Heart left ventricle (tissue), 16 donors: ENCODE data around the gene NAPA. TPM values are rescaled to one million over a fixed set of nuclear protein-coding genes. Genes with fewer than 3 reads are reported as not detected.

Experiments
- ATAC-seq, 4 donors: fragments of 200-7000 bp; cut with Tn5 transposase; one replicate each; pipeline ENCODE4 v1.9.1; 2020 to 2022; ENCODE audit warnings: moderate library complexity in 4 of 4, mild to moderate bottlenecking in 3 of 4, moderate number of reproducible peaks in 1 of 4
- DNase-seq, 5 donors: peaks; one replicate each; pipeline ENCODE4 v3.0.0-alpha.2; 2020
- H3K27ac ChIP-seq, 12 donors: fragments of 200-600 bp; sonication (generic) in 4 of 12; one replicate each; pipeline versions ENCODE4 v1.5.0 to v1.8.0; 2016 to 2022; ENCODE audit warnings: mild to moderate bottlenecking in 2 of 12
- H3K27me3 ChIP-seq, 9 donors: fragments of 200-600 bp; sonication (generic) in 2 of 9; one replicate each; pipeline versions ENCODE4 v1.5.1 to v1.8.0; 2016 to 2022; ENCODE audit warnings: mild to moderate bottlenecking in 3 of 9
- H3K36me3 ChIP-seq, 9 donors: fragments of 200-600 bp; sonication (generic) in 2 of 9; one replicate each; pipeline versions ENCODE4 v1.5.0 to v1.8.0; 2018 to 2022; ENCODE audit warnings: mild to moderate bottlenecking in 2 of 9
- H3K4me1 ChIP-seq, 12 donors: fragments of 200-600 bp; sonication (generic) in 4 of 12; one replicate each; pipeline versions ENCODE4 v1.5.0 to v1.8.0; 2016 to 2022; ENCODE audit warnings: mild to moderate bottlenecking in 3 of 12
- H3K4me3 ChIP-seq, 12 donors: fragments of 200-600 bp; sonication (generic) in 4 of 12; one replicate each; pipeline versions ENCODE4 v1.5.0 to v1.8.0; 2017 to 2022; ENCODE audit warnings: mild to moderate bottlenecking in 9 of 12, moderate library complexity in 4 of 12
- H3K9me3 ChIP-seq, 12 donors: fragments of 200-600 bp; sonication (generic) in 4 of 12; one replicate each; pipeline versions ENCODE4 v1.5.0 to v1.8.0; 2016 to 2022; ENCODE audit warnings: mild to moderate bottlenecking in 1 of 12
- CTCF ChIP-seq, 12 donors: fragments of 200-600 bp; sonication (generic) in 4 of 12; IDR thresholded peaks; one replicate each; pipeline versions ENCODE4 v1.5.0 to v1.8.0; 2018 to 2022; ENCODE audit warnings: antibody characterized with exemption in 12 of 12, mild to moderate bottlenecking in 5 of 12
- POLR2A ChIP-seq, 2 donors: fragments of 450-650 bp; IDR thresholded peaks; one replicate each; pipeline ENCODE4 v1.6.1; 2017; ENCODE audit warnings: antibody characterized with exemption in 2 of 2, mild to moderate bottlenecking in 2 of 2, moderate library complexity in 2 of 2
- WGBS, 4 donors: extraction: QIAGEN DNeasy Blood & Tissue Kit in 2 of 4; methylation state at CpG; one replicate each; pipeline versions ENCODE4 v1.1.5 to v1.1.7; 2013 to 2018; 5-methylcytosine and 5-hydroxymethylcytosine counted together
- intact Hi-C, 10 donors: fragments of 100-400 bp; cut with DNase I; formaldehyde crosslinking; loops; one replicate each; pipeline versions ENCODE4 v1.11.1 to v1.14.2; 2022
- polyA plus RNA-seq, 2 donors: library from polyadenylated mRNA; stranded (reverse); fragments of 200-250 nt; gene quantifications; one replicate each; pipeline ENCODE4 v1.2.3, GENCODE V29; 2013
- total RNA-seq, 9 donors: library from RNA; depleted of rRNA in 2 of 9; stranded (reverse); fragments of >200 nt in 2 of 9; fragmentation: NEBNext Ultra II Directional in 3 of 9; extraction: Animal tissue kit (Norgen Biotek cat#: 25700) in 3 of 9; gene quantifications; one replicate each; pipeline versions ENCODE4 v1.1.0 to v1.2.4, GENCODE V29; 2016 to 2023
- donor health status: ischemic (EF 13 %, LVEDD 7.1; RV severe dilation, severe dysfunction).
- donor health status: healthy with polysubstance abuse.
- donor health status: DM: no; HTN: yes; CAD: no.
- donor health status: DM: no; HTN: no; CAD: no.
- donor health status: ischemic (EF 25% LVEDD 6.9; RV normal size, moderate dysfunction).
- donor health status: ischemic (EF 25% LVEDD 5.7; RV mildly dilated, moderate dysfunction).
- donor health status: healthy.
- donor health status: DM: yes; HTN: yes; CAD: no.
- donor health status: ischemic (EF 35%, LVEDD 5.7; RV mildly dilated, moderate dysfunction).
- donor health status: nonischemic (EF 11% LVEDD 7.7; RV severe dilation, severe dysfunction).
- donor health status: DM: yes; HTN: yes; CAD: no.
- donor health status: PGD.
- donor health status: ischemic (EF 29% LVEDD 5.4; RV normal size, mild dysfunction).
- donor health status: nonischemic (EF 23%, LVEDD 6.1; RV moderate dilation, normal function).

The NAPA gene
- total and polyA plus RNA-seq, 11 donors: 113 to 238 (median 122) TPM

- no peak for ATAC-seq
- intact Hi-C loops: loop anchor here in 2 of 10 donors (5.0 kb wide), 2 partner anchors 77 to 177 kb away; no protein-coding TSS in a partner anchor
- WGBS, 4 donors: 82 to 86% (median 85%) methylated on average over 10 of the region's 10 CpGs
Measured at GRCh38 chr19:47520343-47520806, 5.5 kb upstream of the NAPA start.

GRCh38 chr19:47518854-47519253 is 4.0 kb upstream of the NAPA start:
- 79 to 87% (median 82%) methylated on average over 9 of the region's 9 CpGs for WGBS, 4 donors
- TF ChIP-seq POLR2A (IDR thresholded peaks at IDR 0.05) (no peak), CTCF (IDR thresholded peaks at IDR 0.05) (no peak)
- intact Hi-C loops: loop anchor here in 9 of 10 donors (2.0 to 10.0 kb wide), 7 partner anchors 37 to 178 kb away; partner anchors contain the start of genes BICRA (in 2 of the 9) and KPTN (in 1 of the 9)
- Histone ChIP-seq H3K4me1 (peaks cover 0 to 42% (median 20%) of the 10 kb centered on the region in 12 donors), H3K27ac (no peak overlapping the region), H3K36me3 (no peaks in the 10 kb centered on the region), H3K4me3 (no peak overlapping the region), H3K9me3 (no peaks in the 10 kb centered on the region), H3K27me3 (peaks cover 0 to 7% (median 0%) of the 10 kb centered on the region in 9 donors)
- no peak for ATAC-seq
- no peak for DNase-seq

More at GRCh38 chr19:47520343-47520806, 5.5 kb upstream of the NAPA start:
- Histone ChIP-seq H3K27me3 (peaks cover 0 to 7% (median 0%) of the 10 kb centered on the region in 9 donors), H3K36me3 (no peaks in the 10 kb centered on the region), H3K4me1 (peaks cover 0 to 38% (median 18%) of the 10 kb centered on the region in 12 donors), H3K4me3 (no peak overlapping the region), H3K9me3 (no peaks in the 10 kb centered on the region), H3K27ac (no peak overlapping the region)
- TF ChIP-seq POLR2A (IDR thresholded peaks at IDR 0.05) (no peak), CTCF (IDR thresholded peaks at IDR 0.05) (no peak)
- DNase-seq: no peak

- WGBS, 4 donors: 69 to 83% (median 73%) methylated on average over 4 of the region's 4 CpGs
- ATAC-seq (no peak), DNase-seq (no peak)
- no peak overlapping the region for H3K4me3 ChIP-seq
- H3K4me1 ChIP-seq: peaks cover 0 to 42% (median 26%) of the 10 kb centered on the region in 12 donors
- H3K36me3 ChIP-seq: no peaks in the 10 kb centered on the region
- intact Hi-C loops: loop anchor here in 9 of 10 donors (2.0 to 10.0 kb wide), 7 partner anchors 36 to 179 kb away; partner anchors contain the start of genes BICRA (in 2 of the 9) and KPTN (in 1 of the 9)
- H3K27me3 ChIP-seq: peaks cover 0 to 7% (median 0%) of the 10 kb centered on the region in 9 donors
- no peaks in the 10 kb centered on the region for H3K9me3 ChIP-seq
- TF ChIP-seq CTCF (IDR thresholded peaks at IDR 0.05): no peak
- TF ChIP-seq POLR2A (IDR thresholded peaks at IDR 0.05): no peak
- H3K27ac ChIP-seq: no peak overlapping the region
Measured at GRCh38 chr19:47518139-47518538, 3.3 kb upstream of the NAPA start.

DNA sequence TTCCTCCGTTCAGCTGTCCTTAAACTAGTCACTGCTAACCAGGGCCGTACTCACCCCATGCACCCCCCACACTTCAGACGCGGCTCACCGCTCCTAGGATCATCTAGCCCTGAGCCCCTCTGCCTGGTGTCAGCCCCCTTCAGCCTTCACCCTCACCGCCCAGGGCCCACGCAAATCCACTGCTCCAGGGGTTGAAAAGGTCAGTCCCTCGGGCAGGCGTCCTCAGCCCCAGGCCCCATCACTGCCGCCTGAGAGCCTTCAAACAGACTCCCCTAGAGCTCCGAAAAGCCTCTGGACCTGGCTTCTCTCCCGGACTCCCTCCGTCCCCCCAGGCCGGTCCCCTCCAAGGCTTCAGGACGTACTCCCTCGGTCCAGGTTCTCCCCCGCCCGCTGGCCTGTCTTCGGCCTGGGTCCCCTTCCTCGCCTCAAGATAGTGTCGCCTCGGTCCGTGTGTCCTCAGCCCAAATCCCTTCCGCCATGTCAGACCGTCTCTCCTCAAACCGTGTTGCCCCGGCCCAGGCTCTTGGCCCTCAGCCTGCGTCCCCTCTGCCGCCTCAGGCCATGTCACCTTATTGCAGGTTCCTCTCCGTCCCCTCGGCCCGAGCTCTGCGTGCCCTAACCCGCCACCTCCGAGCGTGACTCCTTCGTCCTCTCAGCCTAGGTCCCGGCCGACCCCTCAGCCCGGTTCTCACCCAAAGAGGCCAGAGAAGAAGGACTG is 553 bp downstream of the NAPA start:
- ATAC-seq: peak in 1 of 4 donors; percentile 0
- peaks cover 17 to 59% (median 49%) of the 10 kb centered on the region in 12 donors for H3K4me1 ChIP-seq

More for the DNA sequence above, 553 bp downstream of the NAPA start:
- H3K4me3 ChIP-seq: peak overlapping the region; percentile 66 to 99 (median 92)
- no peaks in the 10 kb centered on the region for H3K27me3 ChIP-seq
- H3K36me3 ChIP-seq: peaks cover 0 to 12% (median 0%) of the 10 kb centered on the region in 9 donors
- WGBS, 4 donors: 3 to 5% (median 4%) methylated on average over 37 to 40 of the region's 40 CpGs
- peak overlapping the region; percentile 86 to 99 (median 95) for H3K27ac ChIP-seq
- intact Hi-C loops: loop anchor here in 8 of 10 donors (2.0 to 10.0 kb wide), 9 partner anchors 30 to 184 kb away; partner anchors contain the start of genes BICRA (in 4 of the 8) and KPTN (in 3 of the 8)
- DNase-seq: no peak
- TF ChIP-seq CTCF (IDR thresholded peaks at IDR 0.05): no peak
- TF ChIP-seq POLR2A (IDR thresholded peaks at IDR 0.05): no peak
- no peaks in the 10 kb centered on the region for H3K9me3 ChIP-seq
